Dendritic cell treated with granulocyte-macrophage colony-stimulating factor and Interleukin-4, amounts not matched to agents 40 ng/mL and 50 ng/mL, for 4 days (primary cell): ENCODE results near the gene CIITA.
"Not testable (repeated sequence)": the region's sequence is repeated elsewhere in the genome, so short reads cannot be mapped to it uniquely, and the experiment has no call there.

Experiments used
- H3K27ac Mint-ChIP-seq: one replicate; pipeline ENCODE4 v1.8.0; 2022; ENCODE audit warnings: mild to moderate bottlenecking, mixed read lengths
- H3K27me3 Mint-ChIP-seq: one replicate; pipeline ENCODE4 v1.8.0; 2022; ENCODE audit warnings: mild to moderate bottlenecking, mixed read lengths
- H3K36me3 Mint-ChIP-seq: one replicate; pipeline ENCODE4 v1.8.0; 2022; ENCODE audit warnings: low read depth, mixed read lengths
- H3K4me1 Mint-ChIP-seq: one replicate; pipeline ENCODE4 v1.8.0; 2022; ENCODE audit warnings: low read depth, mixed read lengths
- H3K4me3 Mint-ChIP-seq: one replicate; pipeline ENCODE4 v1.8.0; 2022; ENCODE audit warnings: mild to moderate bottlenecking, moderate library complexity, mixed read lengths
- H3K9me3 Mint-ChIP-seq: one replicate; pipeline ENCODE4 v1.8.0; 2022; ENCODE audit warnings: mixed read lengths
- intact Hi-C: fragments of 100-400 bp; cut with micrococcal nuclease; formaldehyde crosslinking; loops from one replicate; pipeline ENCODE4 v1.15.0; 2022

The CIITA gene, protein sequence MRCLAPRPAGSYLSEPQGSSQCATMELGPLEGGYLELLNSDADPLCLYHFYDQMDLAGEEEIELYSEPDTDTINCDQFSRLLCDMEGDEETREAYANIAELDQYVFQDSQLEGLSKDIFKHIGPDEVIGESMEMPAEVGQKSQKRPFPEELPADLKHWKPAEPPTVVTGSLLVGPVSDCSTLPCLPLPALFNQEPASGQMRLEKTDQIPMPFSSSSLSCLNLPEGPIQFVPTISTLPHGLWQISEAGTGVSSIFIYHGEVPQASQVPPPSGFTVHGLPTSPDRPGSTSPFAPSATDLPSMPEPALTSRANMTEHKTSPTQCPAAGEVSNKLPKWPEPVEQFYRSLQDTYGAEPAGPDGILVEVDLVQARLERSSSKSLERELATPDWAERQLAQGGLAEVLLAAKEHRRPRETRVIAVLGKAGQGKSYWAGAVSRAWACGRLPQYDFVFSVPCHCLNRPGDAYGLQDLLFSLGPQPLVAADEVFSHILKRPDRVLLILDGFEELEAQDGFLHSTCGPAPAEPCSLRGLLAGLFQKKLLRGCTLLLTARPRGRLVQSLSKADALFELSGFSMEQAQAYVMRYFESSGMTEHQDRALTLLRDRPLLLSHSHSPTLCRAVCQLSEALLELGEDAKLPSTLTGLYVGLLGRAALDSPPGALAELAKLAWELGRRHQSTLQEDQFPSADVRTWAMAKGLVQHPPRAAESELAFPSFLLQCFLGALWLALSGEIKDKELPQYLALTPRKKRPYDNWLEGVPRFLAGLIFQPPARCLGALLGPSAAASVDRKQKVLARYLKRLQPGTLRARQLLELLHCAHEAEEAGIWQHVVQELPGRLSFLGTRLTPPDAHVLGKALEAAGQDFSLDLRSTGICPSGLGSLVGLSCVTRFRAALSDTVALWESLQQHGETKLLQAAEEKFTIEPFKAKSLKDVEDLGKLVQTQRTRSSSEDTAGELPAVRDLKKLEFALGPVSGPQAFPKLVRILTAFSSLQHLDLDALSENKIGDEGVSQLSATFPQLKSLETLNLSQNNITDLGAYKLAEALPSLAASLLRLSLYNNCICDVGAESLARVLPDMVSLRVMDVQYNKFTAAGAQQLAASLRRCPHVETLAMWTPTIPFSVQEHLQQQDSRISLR

DNA sequence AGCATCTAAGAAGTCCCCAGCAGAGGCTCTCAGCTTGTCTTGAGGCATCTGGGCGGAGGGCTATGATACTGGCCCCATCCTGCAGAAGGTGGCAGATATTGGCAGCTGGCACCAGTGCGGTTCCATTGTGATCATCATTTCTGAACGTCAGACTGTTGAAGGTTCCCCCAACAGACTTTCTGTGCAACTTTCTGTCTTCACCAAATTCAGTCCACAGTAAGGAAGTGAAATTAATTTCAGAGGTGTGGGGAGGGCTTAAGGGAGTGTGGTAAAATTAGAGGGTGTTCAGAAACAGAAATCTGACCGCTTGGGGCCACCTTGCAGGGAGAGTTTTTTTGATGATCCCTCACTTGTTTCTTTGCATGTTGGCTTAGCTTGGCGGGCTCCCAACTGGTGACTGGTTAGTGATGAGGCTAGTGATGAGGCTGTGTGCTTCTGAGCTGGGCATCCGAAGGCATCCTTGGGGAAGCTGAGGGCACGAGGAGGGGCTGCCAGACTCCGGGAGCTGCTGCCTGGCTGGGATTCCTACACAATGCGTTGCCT, at the start of gene CIITA:
TSS of gene CIITA (plus strand) at position 404 of the 543 bp plus-strand sequence. CDS start at position 533, 129 bp downstream.
- peaks cover 100% of the 10 kb centered on the region for H3K36me3 Mint-ChIP-seq
- no peaks in the 10 kb centered on the region for H3K9me3 Mint-ChIP-seq
- peak within 1 kb of the TSS; percentile 89 for H3K4me3 Mint-ChIP-seq
- peaks cover 66% of the 10 kb centered on the region for H3K4me1 Mint-ChIP-seq
- H3K27ac Mint-ChIP-seq: peak within 1 kb of the TSS; percentile 92
- intact Hi-C loops: loop anchor here (5.0 kb wide), 1 partner anchor 70 kb away; no protein-coding TSS in a partner anchor
- H3K27me3 Mint-ChIP-seq: no peaks in the 10 kb centered on the region

DNA sequence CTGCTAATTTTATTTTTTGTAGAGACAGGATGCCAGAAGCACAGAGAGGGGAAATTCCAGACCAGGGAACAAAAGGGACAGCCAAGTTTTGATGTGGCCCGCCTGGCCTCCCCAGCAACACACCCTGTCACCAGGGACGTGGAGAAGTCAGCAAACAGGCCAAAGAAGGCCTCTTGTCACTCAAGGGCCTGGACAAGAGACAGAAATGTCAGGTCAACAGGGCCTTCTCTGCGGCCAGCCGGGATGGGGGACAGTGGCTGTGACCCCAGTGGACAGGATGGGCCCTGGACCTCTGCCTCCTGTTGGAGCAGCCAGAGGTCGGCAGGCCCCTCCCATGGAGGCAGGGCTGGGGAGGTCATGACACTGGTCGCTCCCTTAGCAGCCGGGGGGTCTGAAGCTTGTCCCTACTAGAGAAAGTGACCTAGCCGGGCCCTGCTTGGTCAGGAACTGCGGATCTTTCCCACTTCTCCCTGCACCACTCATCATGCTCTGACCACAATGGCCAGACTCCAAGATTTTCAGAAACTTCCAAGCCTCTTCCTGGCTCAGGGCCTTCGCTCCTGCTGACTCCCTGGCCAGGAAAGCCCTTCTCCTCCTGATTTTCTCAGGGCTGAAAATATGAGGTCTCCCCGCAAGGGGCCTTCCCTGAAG, 49.2 kb upstream of the CIITA start:
- H3K27me3 Mint-ChIP-seq: no peaks in the 10 kb centered on the region
- no peak overlapping the region for H3K4me3 Mint-ChIP-seq
- intact Hi-C loops: loop anchor here (2.0 to 5.0 kb wide), 4 partner anchors 19 to 76 kb away; no protein-coding TSS in a partner anchor
- H3K27ac Mint-ChIP-seq: peak overlapping the region; percentile 99
- peaks cover 79% of the 10 kb centered on the region for H3K4me1 Mint-ChIP-seq
- no peaks in the 10 kb centered on the region for H3K9me3 Mint-ChIP-seq
- H3K36me3 Mint-ChIP-seq: no peaks in the 10 kb centered on the region

DNA sequence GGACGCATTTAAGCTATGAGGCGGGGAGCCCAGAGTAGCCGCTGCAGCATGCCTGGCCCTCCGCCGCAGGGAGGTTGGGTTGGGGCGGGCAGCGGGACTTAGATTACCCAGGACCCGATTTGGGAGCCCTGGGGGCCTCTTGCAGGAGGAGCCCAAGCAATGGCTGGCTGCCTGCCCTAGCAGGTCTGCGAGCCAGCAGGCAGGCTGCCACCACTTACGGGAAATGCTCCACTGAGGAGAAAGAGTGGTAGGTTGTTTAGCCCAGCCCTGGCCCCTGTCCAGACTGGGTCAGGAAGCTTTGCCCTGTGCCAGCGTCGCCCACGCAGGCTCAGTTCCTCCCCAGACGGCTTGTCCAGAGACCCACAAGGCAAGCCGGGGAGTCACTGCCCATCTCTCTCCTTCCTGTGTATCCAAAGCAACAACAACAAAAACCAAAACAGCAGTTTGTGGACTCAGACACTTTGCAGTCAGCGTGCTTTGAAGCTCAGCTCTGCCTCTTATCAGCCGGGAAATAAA, 48.1 kb upstream of the CIITA start:
- no peaks in the 10 kb centered on the region for H3K36me3 Mint-ChIP-seq
- intact Hi-C loops: loop anchor here (2.0 to 5.0 kb wide), 4 partner anchors 18 to 77 kb away; no protein-coding TSS in a partner anchor

DNA sequence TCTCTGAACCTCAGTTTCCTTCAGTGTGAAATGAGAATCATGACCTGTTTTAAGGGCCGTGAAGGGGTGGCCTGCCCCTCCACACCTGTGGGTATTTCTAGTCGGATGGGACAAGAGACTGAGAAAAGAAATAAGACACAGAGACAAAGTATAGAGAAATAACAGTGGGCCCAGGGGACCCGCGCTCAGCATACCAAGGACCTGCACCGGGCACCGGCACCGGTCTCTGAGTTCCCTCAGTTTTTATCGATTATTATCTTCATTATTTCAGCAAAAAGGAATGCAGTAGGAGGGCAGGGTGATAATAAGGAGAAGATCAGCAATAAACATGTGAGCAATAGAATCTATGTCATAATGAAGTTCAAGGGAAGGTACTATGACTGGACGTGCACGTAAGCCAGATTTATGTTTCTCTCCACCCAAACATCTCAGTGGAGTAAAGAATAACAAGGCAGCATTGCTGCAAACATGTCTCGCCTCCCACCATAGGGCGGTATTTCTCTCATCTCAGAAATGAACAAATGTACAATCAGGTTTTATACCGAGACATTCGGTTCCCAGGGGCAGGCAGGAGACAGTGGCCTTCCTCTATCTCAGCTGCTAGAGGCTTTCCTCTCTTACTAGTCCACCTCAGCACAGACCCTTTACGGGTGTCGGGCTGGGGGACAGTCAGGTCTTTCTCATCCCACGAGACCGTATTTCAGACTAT, 47.5 kb upstream of the CIITA start:
- not testable (repeated sequence) for H3K9me3 Mint-ChIP-seq, H3K27me3 Mint-ChIP-seq, H3K36me3 Mint-ChIP-seq
- Mint-ChIP-seq H3K27ac (peak overlapping the region; percentile 99), H3K4me1 (peaks cover 82% of the 10 kb centered on the region), H3K4me3 (peak overlapping the region; percentile 55)
- intact Hi-C loops: loop anchor here (2.0 to 5.0 kb wide), 4 partner anchors 17 to 77 kb away; no protein-coding TSS in a partner anchor

More for the DNA sequence above, 48.1 kb upstream of the CIITA start:
- Mint-ChIP-seq H3K27me3 (no peaks in the 10 kb centered on the region), H3K4me1 (peaks cover 82% of the 10 kb centered on the region), H3K9me3 (no peaks in the 10 kb centered on the region), H3K4me3 (peak overlapping the region; percentile 55), H3K27ac (peak overlapping the region; percentile 99)

DNA sequence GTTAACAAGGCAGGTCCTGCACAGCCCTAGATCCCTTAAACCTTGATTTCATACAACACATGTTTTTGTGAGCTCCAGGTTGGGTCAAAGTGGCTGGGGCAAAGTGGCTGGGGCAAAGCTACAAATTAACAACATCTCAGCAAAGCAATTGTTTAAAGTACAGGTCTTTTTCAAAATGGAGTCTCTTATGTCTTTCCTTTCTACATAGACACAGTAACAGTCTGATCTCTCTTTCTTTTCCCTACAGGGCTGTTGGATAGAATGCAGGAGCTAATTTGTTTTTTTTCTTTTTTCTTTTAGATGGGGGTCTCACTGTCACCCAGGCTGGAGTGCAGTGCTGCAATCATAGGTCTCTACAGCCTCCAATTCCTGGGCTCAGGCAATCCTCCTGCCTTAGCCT, 46.8 kb upstream of the CIITA start:
- H3K4me3 Mint-ChIP-seq, H3K9me3 Mint-ChIP-seq, H3K36me3 Mint-ChIP-seq, H3K27me3 Mint-ChIP-seq, intact Hi-C loops: not testable (repeated sequence)
- Mint-ChIP-seq H3K4me1 (peaks cover 78% of the 10 kb centered on the region), H3K27ac (peak overlapping the region; percentile 99)

DNA sequence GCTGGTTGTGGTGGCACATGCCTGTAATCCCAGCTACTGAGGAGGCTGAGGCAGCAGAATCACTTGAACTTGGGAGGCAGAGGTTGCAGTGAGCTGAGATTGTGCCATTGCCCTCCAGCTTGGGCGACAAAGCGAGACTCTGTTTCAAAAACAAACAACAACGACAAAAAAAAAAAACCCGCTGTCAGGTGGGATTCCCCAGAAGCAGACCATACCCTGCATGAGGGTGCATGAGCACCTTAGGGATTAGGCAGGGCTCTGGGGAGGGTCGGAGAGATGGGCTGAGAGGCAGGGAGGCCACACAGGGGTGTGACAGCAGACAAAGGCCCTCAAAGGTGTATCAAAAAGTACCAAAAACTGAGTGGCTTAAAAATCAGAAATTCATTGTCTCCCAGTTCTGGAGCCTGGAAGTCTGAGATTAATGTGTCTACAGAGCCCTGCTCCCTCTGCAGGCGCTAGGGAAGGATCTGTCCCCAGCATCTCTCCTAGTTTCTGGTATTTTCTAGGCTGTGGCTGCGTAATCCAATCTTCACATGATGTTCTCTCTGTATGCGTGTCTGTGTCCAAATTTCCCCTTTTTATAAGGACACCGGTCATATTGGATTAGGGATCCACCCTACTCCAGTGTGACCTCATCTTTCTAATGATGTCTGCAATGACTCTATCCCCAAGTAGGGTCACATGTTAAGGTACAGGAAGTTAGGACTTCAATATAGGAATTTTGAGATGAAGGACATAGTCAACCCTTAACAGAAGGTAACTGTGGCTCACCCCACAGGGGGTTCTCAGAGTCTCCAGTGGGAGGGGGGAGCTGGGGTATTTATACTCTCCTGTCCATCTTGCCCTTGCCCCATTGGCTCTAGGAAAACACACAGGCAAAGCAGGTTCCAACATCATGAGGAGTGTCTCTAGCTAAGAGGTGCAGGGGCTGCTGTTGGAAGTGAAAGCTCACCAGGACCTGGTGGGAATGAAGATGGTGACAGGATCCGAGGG, 44.8 kb upstream of the CIITA start:
- Mint-ChIP-seq H3K4me1 (peaks cover 79% of the 10 kb centered on the region), H3K27me3 (no peaks in the 10 kb centered on the region), H3K36me3 (no peaks in the 10 kb centered on the region), H3K9me3 (no peaks in the 10 kb centered on the region), H3K27ac (peak overlapping the region; percentile 88), H3K4me3 (peak overlapping the region; percentile 42)
- intact Hi-C loops: no loop called here

DNA sequence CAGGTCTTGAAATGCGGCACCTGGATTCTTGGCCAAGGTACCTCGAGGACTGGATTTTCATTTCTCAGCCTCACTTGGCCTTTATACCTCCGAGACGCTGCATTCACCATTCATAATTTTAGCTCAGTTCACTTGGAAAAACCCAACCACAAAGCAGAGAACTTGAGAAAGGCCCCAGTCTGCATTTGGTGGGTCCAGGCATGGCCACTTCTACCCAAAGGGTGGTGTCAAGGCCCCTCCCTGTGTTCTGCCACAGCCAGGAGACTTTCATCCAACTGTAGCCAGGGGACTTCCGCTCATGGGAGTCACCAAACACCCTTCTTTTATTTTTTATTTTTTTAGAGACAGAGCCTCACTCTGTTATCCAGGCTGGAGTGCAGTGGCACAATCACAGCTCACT, 43.7 kb upstream of the CIITA start:
- no peaks in the 10 kb centered on the region for H3K9me3 Mint-ChIP-seq
- no peaks in the 10 kb centered on the region for H3K36me3 Mint-ChIP-seq
- peak overlapping the region; percentile 88 for H3K27ac Mint-ChIP-seq
- peaks cover 78% of the 10 kb centered on the region for H3K4me1 Mint-ChIP-seq
- H3K4me3 Mint-ChIP-seq: no peak overlapping the region
- H3K27me3 Mint-ChIP-seq: no peaks in the 10 kb centered on the region
- intact Hi-C loops: no loop called here

DNA sequence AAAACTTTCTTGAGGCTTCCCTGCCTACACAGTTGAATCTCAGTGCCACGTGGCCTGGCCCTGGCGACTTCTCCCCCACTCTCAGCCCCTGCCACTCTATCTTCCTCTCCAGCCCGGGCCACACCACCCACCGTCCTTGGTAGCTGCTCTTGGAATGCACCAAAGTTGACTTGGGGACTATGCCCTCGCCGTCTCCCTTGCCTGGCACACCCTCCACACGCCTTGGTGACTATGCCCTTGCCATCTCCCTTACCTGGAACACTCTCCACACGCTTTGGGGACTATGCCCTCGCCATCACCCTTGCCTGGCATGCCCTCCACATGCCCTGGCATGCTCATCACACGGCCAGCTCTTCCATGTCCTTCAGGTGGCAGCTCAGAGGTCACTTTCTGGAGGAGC, 42.9 kb upstream of the CIITA start:
- intact Hi-C loops: no loop called here
- Mint-ChIP-seq H3K36me3 (no peaks in the 10 kb centered on the region), H3K4me1 (peaks cover 76% of the 10 kb centered on the region), H3K27me3 (no peaks in the 10 kb centered on the region), H3K9me3 (no peaks in the 10 kb centered on the region), H3K4me3 (no peak overlapping the region), H3K27ac (peak overlapping the region; percentile 88)

DNA sequence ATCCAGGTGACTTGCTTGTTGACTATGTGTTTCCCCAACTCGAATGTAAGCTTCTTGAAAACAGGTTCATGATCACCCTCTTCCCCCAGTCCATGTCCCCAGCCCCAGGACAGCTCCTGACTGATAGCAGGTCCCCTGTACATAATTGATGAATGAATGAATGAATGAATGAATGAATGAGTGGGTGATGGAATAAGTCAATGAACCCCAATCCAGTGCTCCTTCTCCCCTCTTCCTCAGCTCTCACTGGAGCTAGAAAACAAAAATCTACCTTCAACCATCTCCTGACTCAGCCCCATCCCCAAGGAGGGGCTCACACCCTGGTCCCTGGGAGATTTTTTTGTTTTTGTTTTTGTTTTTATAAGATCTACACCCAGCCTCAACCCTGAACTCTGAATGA, 42.2 kb upstream of the CIITA start:
- peaks cover 73% of the 10 kb centered on the region for H3K4me1 Mint-ChIP-seq
- no peaks in the 10 kb centered on the region for H3K36me3 Mint-ChIP-seq
- H3K27ac Mint-ChIP-seq: peak overlapping the region; percentile 88
- no peaks in the 10 kb centered on the region for H3K9me3 Mint-ChIP-seq
- H3K4me3 Mint-ChIP-seq: no peak overlapping the region
- intact Hi-C loops: no loop called here
- H3K27me3 Mint-ChIP-seq: no peaks in the 10 kb centered on the region

DNA sequence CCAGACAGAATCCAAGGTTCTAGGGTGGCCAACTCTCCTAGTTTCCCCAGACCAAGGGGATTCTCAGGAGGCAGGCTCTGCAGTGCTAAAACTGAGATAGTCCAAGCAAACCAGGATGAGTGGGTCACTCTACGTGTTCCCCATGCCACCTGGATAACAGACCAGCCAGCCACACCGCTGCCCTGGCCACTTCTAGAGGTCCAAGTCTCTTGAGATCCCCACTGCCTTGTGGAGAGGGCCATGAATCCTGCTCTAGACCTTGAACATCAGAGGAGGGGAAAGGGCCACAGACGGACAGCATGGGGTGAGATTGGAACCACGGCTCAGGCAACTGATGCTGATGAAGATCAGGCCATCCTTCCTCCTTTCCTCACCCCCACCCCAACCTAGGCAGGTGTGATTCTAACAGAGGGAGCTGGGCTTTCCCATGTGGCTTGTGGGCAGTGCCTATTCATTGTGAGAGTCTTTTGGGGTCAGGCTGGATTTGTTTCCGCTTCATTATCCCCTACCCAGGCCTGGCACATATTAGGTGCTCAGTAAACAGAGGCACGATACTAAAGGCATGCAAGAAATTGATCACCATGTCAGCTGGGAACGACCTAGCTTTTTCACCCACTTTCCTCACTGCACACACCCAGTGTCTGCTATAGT, 41.6 kb upstream of the CIITA start:
- Mint-ChIP-seq H3K27me3 (no peaks in the 10 kb centered on the region), H3K36me3 (no peaks in the 10 kb centered on the region), H3K4me3 (no peak overlapping the region), H3K4me1 (peaks cover 66% of the 10 kb centered on the region), H3K9me3 (no peaks in the 10 kb centered on the region), H3K27ac (peak overlapping the region; percentile 88)
- intact Hi-C loops: no loop called here

DNA sequence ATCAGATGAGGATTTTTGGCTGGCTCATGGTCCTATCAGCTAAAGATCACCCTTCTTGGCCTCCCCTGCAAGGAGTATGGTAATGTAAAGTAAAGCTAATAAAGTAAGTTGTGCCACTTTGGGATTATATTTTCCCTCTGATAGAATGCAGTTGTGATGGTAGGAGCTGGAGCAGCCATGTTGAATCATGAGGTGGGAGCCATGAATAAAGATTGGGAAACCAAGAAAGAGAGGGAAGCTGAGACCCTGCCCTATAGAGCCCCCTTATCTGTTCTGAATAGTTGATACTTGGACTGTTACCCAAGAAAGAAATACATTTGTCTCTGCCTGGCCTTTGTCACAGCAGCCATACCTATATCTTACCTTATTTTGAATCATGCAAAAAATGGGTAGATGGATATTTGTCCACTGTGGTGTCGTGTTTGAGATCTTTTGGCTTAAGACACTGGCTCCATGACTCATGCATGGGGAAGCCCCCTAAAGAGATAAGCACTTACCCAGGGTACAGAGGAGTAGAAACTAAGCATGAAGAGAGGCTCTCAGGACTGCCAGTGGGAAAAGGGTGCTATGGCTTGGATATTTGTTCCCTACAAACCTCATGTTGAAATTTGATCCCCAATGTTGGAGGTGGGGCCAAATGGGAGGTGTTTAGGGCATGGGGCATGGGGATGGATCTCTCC, 40.7 kb upstream of the CIITA start:
- intact Hi-C loops: no loop called here
- H3K36me3 Mint-ChIP-seq: no peaks in the 10 kb centered on the region
- no peak overlapping the region for H3K4me3 Mint-ChIP-seq
- H3K9me3 Mint-ChIP-seq: no peaks in the 10 kb centered on the region
- no peaks in the 10 kb centered on the region for H3K27me3 Mint-ChIP-seq
- peaks cover 65% of the 10 kb centered on the region for H3K4me1 Mint-ChIP-seq
- no peak overlapping the region for H3K27ac Mint-ChIP-seq
